Adipose tissue (tissue), 3 donors: ENCODE measurements around the gene CLIC4. TPM values are rescaled to one million over a fixed set of nuclear protein-coding genes. Genes with fewer than 3 reads are reported as not detected.
"Not testable (repeated sequence)": the region's sequence is repeated elsewhere in the genome, so short reads cannot be mapped to it uniquely, and the experiment has no call there.

Experiments
- H3K27ac ChIP-seq: one replicate; pipeline ENCODE4 v1.5.1; 2013; ENCODE audit warnings: low read depth, low read length
- WGBS, 3 donors: extraction: QIAGEN DNeasy Blood & Tissue Kit; methylation state at CpG; one replicate each; pipeline ENCODE4 v1.1.7; 2013; 5-methylcytosine and 5-hydroxymethylcytosine counted together
- polyA plus RNA-seq, 3 donors: library from polyadenylated mRNA; stranded (reverse); fragments of 200-250 nt; gene quantifications; one replicate each; pipeline ENCODE4 v1.2.3, GENCODE V29; 2013
- donor health status: healthy with polysubstance abuse.
- donor health status: Bipolar disorder and iron deficiency.
- donor health status: healthy.

CLIC4 gene
- polyA plus RNA-seq, 3 donors: 20.4 to 114 (median 101) TPM

DNA sequence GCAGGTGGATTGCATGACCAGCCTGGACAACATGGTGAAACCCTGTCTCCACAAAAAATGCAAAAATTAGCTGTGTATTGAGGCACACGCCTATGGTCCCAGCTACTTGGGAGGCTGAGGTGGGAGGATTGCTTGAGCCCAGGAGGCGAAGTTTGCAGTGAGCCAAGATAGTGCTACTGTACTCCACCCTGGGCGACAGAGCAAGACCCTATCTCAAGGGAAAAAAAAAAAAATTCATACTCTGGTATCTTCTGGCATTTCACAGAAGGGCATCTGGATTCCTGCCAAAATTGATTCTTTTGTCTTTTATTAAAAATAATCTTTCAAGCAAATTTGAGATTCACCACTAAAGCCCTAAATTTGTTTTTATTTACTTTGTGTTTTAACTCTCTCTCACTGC, 19.2 kb downstream of the CLIC4 start:
- 70 to 82% (median 77%) methylated on average over 3 of the region's 3 CpGs for WGBS, 3 donors
- H3K27ac ChIP-seq: no peak overlapping the region

DNA sequence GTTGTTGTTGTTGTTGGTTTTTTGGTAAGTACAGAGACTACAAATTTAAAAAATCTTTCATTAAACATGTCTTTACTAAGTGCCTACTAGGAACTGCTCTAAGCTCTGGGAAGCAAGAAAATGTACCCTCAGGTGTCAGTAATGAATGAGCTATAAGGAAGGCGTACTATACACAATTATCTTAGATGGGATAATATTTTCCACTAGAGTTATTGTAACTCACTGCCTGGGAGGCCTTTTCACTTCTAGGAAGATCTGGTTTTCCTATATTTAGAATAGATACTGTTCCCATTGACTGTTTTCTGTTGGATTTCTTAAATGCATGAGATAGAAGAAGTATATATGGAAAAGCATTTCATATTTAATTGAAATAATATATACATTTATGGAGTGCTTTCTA, 19.6 kb downstream of the CLIC4 start:
- H3K27ac ChIP-seq: no peak overlapping the region
- 73 to 91% (median 85%) methylated on average over 1 of the region's 1 CpG for WGBS, 3 donors

DNA sequence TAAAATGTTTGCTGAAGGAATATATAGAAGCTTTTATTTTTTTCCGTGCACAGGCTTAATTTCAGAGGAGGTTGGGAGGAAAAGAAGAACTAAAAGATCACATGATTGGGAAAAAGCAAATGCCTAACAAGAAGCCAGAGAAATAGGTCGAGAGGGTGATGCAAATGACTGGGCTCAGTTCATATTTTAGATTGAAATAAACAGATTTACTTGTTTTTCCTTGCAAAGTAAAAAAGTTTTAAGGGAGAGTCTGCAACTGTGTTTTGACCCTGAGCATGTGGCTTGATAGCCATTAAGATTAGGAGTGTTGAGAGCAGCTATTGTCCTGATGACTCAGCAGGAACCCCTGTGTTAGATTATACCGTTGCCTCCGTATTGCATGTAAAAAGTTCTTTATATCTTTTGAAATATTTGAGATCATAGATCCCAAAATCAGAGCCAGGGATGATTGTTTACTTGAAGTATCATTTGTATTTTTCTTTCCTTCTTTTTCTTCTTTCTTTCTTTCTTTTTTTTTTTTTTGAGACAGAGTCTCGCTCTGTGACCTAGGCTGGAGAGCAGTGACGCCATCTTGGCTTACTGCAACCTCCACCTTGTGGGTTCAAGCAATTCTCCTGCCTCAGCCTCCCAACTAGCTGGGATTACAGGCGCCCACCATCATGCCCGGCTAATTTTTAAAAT, 20.2 kb downstream of the CLIC4 start:
- 54 to 59% (median 55%) methylated on average over 8 of the region's 8 CpGs for WGBS, 3 donors

DNA sequence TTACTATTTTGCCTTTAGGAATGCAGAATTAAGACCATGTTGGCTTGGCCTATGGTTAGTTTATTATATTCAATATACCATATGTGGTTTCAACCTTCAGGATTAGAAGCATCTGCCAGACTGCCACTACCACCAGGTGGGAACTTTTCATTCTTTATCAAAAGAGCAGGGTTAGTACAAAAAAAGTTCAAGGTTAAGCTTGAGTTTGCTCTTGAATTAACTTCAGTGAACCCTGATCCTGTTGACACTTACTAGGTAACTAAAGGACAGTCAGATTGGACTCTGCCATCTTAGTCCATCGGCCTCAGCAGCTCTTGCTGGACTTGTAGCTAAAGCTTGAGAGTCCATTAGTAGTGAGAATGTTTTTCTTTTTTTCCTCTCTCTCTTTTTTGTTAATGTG, 22.1 kb downstream of the CLIC4 start:
- no peak overlapping the region for H3K27ac ChIP-seq

More for the DNA sequence above, 20.2 kb downstream of the CLIC4 start:
- no peak overlapping the region for H3K27ac ChIP-seq

DNA sequence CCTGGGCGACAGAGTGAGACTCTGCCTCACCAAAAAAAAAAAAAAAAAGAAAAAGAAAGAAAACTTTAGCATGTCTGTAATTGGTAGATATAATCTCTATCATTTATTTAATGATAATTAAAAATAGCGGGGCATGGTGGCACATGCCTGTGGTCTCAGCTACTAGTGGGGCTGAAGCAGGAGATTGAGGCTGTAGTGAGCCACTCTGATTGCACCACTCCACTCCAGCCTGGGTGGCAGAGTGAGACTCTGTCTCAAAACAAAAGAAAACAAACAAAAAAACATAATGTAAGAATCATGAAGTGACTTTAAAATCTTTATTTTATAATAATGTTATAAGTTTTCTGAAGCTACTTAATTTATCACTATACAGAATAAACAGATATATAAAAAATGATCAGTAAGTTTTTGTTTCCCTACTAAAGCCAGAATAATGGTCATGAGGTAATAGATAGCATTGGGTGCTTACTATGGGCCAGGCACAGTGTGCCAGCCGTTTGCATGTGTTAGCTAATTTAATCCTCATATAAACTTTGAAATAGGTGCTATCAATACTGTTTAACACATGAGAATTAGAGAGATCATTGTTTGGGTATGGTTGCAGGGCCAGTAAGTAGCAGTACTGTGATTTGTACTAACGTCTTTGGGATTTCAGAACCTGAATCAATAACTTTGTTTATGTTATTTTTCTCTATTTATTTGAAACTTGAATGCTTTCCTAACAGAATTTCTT, 23.8 kb downstream of the CLIC4 start:
- no peak overlapping the region for H3K27ac ChIP-seq
- WGBS, 3 donors: 69 to 73% (median 72%) methylated on average over 4 of the region's 4 CpGs

More for the DNA sequence above, 22.1 kb downstream of the CLIC4 start:
- 40 to 95% (median 92%) methylated on average over 1 of the region's 1 CpG for WGBS, 3 donors

DNA sequence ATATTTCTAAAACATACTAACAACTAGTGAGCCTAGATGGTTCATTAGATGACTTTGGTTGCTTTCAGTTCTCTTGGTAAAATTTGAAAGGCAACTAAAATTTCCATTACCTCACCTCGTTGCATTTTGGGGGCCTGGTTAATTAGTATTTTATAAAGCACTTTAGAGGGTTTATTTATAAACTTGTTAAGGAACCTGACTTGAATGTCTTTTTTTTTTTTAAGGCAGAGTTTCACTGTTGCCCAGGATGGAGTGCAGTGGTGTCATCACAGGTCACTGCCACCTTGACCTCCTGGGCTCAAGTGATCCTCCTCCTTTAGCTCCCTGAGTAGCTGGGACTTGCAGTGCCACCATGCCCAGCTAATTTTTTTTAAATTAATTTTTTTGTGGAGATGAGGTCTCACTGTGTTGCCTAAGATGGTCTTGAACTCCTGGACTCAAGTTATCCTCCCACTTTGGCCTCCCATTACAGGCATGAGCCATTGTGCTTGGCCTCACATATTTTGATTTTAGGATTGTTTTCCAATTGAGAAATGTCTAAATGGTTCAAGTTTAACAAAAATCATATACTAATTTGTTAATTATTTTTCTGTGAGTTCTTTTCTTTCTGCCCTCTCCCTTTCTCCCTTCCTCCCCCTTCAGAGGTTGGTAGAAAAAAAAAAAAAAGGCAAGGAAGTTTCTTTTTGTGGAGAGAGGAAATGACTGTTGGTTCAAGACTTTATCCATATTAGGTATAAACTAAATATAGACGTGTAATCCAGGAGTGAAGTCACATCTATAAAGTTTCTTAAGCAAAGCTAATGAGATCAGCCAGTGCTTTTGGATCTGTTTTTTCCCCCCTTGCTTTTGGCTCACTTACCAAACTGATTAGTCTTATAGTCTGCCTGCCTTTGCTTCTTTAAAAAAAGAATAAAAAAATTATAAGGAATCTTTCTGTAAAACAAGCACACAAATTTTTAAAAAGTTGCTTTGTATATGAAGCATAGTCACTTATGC, 24.7 kb downstream of the CLIC4 start:
- no peak overlapping the region for H3K27ac ChIP-seq
- WGBS, 3 donors: 28 to 33% (median 28%) methylated on average over 2 of the region's 2 CpGs

DNA sequence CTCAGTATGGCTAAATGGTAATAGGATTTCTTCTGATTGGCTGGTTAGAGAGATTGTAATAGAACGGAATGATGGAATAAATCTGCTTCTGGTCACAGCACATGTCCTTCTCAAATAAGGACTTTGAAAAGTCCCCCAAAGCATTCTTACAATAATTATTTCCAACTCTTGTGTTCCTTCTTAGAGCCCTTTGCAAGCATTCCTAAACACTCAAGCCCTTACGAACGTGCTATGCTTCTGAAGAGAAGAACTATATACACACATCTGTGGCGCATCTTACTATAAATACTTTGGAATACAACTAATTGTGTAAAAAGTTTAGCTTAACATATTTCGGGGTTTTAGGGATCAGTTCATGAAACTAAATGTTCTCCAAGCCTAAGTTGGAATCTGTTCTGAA, 25.6 kb downstream of the CLIC4 start:
- 64 to 92% (median 76%) methylated on average over 5 of the region's 5 CpGs for WGBS, 3 donors
- no peak overlapping the region for H3K27ac ChIP-seq

DNA sequence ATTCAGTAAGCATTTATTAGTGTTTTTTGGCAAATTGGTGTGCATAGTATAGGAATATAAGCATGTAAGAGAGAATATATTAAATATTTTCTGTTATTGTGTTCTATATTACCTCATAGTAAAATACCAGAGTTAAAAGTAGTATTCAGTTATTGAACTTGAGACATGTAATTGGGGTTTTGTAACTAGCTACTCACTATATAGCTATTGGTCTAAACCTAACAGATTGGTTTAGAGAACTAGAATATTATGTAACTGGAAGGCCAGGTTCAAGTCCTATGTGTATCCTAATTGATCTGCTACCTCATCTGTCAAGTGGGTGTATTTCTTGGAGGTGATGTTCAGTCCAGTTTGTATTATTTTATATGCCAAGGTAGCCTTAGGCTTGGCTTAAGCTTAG, 26.3 kb downstream of the CLIC4 start:
- H3K27ac ChIP-seq: no peak overlapping the region

DNA sequence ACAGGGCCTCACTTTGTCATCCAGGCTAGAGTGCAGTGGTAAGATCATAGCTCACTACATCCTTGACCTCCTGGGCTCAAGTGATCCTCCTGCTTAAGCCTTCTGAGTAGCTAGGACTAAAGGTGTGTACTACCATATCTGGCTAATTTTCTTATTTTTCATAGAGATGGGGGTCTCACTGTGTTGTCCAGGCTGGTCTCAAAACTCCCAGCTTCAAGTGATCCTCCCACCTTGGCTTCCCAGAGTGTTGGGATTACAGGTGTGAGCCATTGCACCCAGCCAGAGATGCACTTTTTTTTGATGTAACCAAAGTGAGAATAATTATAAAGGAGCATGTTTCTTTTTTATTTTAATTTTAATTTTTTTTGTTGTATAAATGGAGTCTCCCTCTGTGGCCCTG, 28.4 kb downstream of the CLIC4 start:
- no peak overlapping the region for H3K27ac ChIP-seq

DNA sequence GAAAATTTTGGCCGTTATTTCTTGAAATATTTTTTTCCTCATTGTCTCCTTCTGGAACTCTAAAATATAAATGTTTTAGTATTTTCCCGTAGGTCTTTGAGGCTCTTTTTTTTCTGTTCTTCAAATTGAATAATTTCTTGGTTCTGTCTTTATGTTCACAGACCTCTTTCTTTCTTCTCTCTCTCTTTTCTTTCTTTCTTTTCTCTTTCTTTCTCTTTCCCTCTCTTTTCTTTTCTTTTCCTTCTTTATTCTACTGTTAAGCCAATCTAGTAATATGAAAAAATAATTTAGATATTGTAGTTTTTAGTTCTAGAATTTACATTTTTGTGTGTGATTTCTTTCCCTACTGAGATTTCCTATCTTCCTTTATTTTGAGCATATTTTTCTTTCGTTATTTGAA, 30.1 kb downstream of the CLIC4 start:
- WGBS, 3 donors: 90 to 94% (median 92%) methylated on average over 3 of the region's 3 CpGs
- H3K27ac ChIP-seq: no peak overlapping the region

DNA sequence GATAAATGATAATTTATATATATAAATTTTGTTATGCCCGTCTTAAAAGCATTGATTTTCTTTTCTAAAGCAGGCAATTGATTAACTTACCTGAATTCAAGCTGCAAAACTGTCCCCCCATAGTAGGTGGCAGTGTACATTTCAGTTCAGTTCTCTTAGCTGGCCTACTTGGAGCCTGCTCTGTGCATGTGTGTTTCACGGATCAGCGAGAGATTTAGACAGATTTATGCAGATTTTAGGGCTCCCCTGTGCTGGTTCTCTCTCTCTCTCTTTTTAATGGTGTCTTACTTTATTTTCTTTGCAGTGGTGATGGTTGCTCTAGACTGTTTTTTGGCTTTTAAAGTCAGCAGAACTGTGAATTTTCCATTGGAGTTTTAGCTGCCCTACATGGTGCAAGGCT, 30.7 kb downstream of the CLIC4 start:
- 85 to 91% (median 89%) methylated on average over 3 of the region's 3 CpGs for WGBS, 3 donors
- H3K27ac ChIP-seq: no peak overlapping the region

DNA sequence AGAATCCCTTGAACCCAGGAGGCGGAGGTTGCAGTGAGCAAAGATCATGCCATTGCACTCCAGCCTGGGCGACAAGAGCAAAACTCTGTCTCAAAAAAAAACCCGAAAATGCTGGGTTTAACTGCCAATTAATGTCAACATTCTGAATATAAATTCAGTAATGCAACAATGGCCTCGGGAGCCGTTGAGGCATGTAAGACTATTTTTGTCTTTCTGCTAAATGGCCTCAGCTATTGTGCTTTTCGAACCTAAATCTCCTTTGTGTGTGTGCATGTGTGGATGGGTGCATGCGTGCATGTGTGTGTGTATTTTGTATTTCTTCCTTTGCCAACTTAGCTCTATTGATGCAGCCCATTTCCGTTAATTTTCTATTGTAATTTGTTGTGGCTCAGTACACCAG, 31.6 kb downstream of the CLIC4 start:
- no peak overlapping the region for H3K27ac ChIP-seq
- 83 to 92% (median 86%) methylated on average over 8 of the region's 8 CpGs for WGBS, 3 donors

DNA sequence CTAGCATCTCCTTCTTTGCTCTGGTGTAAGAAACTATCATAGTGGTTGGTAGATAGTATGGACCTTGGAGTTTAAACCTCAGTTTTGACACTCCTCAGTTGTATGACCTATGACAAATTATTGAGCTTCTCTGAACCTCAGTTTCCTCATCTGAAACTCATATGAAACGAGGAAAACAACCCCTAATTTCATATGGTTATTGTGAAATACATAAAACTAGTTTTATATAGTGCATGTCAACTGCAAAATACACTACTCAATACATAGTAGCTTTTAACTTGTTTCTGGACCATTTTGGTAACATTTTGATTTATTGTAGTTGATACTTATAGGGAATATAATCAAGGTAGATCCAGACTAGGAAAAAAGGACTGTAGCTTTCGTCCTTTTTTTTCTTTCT, 32.9 kb downstream of the CLIC4 start:
- no peak overlapping the region for H3K27ac ChIP-seq
- 79 to 91% (median 79%) methylated on average over 2 of the region's 2 CpGs for WGBS, 3 donors

DNA sequence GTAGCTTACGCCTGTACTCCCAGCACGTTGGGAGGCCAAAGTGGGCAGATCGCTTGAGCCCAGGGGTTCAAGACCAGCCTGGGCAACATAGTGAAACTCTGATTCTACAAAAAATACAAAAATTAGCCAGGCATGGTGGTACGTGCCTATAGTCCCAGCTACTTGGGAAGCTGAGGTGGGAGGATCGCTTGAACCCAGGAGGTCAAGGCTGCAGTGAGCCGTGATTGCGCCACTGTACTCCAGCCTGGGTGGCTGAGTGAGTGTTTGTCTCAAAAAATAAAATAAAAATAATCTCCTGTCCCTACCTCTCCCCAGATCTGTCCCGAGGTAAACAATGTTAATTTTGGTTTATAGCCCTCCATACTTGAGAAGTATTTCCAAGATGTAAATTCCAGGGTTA, 34.0 kb downstream of the CLIC4 start:
- WGBS, 3 donors: 92 to 95% (median 94%) methylated on average over 8 of the region's 8 CpGs
- not testable (repeated sequence) for H3K27ac ChIP-seq

DNA sequence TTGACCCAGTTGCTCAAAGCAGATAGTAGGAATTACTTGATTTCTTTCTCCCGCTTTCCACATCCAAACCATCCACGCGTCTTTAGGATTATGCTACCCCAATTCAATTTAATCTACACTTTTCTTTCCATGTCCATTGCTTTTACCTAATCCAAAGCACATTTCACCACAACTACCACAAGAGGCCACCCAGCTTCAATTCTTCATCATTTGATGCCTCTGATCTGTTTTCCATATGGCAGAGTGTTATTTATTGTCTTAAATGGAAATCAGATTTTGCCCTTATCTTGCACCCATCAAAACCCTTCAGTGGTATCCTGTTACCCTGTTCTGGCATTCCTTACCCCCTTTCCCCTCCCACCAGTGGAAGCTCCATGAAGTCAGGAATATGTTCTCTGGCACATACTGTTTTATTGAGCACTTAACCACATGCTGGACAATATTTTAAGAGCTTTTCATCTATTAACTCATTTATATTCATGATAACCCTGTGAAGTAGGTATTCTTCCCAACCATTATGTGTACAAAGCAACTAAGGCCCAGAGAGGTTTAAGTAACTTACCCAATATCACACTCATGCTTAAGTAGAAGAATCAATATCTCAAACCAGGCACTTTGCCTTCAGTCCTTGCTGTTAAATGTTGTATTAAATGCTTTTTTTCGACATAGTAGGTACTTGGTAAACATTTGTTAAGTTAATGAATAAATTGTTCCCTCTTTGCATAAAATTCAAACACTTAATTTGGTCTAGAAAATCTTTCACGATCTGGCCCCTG, 34.6 kb downstream of the CLIC4 start:
- WGBS, 3 donors: 83 to 97% (median 95%) methylated on average over 5 of the region's 5 CpGs
- H3K27ac ChIP-seq: no peak overlapping the region

DNA sequence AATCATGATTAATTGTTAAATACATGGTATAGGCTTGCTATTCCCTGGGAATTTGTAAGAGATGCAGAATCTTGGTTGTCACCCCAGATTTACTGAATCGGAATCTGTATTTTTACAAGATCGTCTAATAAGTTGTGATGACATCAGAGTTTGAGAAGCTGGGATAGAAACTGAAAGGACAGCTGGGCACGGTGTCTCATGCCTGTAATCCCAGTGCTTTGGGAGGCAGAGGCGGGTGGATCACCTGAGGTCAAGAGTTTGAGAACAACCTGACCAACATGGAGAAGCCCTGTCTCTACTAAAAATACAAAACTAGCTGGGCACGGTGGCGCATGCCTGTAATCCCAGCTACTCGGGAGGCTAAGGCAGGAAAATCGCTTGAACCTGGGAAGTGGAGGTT, 35.4 kb downstream of the CLIC4 start:
- 85 to 92% (median 90%) methylated on average over 8 of the region's 8 CpGs for WGBS, 3 donors
- not testable (repeated sequence) for H3K27ac ChIP-seq

DNA sequence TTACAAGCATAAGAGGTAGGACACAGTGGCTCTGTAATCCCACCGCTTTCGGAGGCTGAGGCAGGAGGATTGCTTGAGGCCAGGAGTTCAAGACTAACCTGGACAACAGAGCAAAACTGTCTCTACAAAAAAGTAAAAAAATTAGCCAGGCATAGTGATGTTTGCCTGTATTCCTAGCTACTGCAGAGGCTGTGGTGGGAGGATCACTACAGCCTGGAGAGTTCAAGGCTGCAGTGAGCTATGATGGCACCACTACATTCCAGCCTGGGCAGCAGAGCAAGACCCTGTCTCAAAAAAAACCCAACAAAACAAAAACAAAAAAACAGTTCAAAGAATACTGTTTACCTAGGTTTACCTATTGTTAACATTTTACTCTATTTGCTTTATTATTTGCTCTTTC, 37.4 kb downstream of the CLIC4 start:
- WGBS, 3 donors: 97 to 100% (median 100%) methylated on average over 2 of the region's 2 CpGs
- H3K27ac ChIP-seq: no peak overlapping the region

DNA sequence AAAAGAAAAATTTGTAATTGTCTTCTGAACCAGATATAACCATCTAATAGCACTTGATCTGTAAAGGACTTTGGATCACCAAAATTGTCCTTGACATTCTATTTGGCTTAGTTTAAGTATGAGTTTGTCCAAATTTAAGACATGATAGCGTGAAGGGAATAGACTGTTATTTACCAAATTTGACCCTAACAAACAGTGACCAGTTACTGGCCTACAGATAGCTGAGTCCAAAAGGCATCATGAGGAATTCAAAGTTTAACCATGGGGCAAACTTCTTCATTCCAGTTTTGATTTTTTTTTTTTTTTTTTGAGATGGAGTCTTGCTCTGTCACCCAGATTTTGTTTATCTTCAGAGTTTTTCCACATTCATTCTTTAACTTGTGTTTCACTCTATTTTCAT, 38.5 kb downstream of the CLIC4 start:
- no peak overlapping the region for H3K27ac ChIP-seq
- 52 to 94% (median 87%) methylated on average over 1 of the region's 1 CpG for WGBS, 3 donors
